ENCODE data around the gene LRRC59. TPM values are rescaled to one million over a fixed set of nuclear protein-coding genes. Genes with fewer than 3 reads are reported as not detected.

The LRRC59 gene
- total and polyA plus RNA-seq, 2 of the 8 experiments (the other 6 are each of a cell fraction or from before 2014, with no cell fraction given) = 48.3 to 117 TPM

GRCh38 chr17:50359998-50360461 is 37.3 kb downstream of the LRRC59 start:
- no peaks in the 10 kb centered on the region for H3K9me3 ChIP-seq (ENCODE audit: insufficient read depth in 2 of 2, low read depth in 1 of 2, low read length in 1 of 2)
- no peak overlapping the region for H2AK5ac ChIP-seq (ENCODE audit: low read depth, low read length)
- POLR2A ChIA-PET (ENCODE audit: partially characterized antibody) = interaction anchor here (0.9 to 20.2 kb wide), 5 partner anchors 10 to 160 kb away, joined by 3 to 313 read pairs (median 10); partner anchors contain the start of genes EME1, LRRC59, MRPL27 and XYLT2
- no peak overlapping the region; a peak in 1 of 7 replicates for H3K9ac ChIP-seq (replicated peaks in 1 of 4; ENCODE audit: extremely low read depth in 1 of 4, low read depth in 3 of 4, low read length in 3 of 4)
- peak overlapping the region; percentile 53; the same call in 1 of the 2 replicates for H4K8ac ChIP-seq (ENCODE audit: extremely low read depth, insufficient read depth, low read length)
- H4K91ac ChIP-seq (replicated peaks; ENCODE audit: insufficient read length, low read length) = no peak overlapping the region
- H3K56ac ChIP-seq (replicated peaks; ENCODE audit: insufficient read length, low read depth, low read length) = no peak overlapping the region
- no peak overlapping the region for H3K4ac ChIP-seq (replicated peaks; ENCODE audit: insufficient read length, low read depth, low read length)
- H3K27me3 ChIP-seq (replicated peaks in 1 of 4; ENCODE audit: control insufficient read depth in 3 of 4, extremely low read depth in 1 of 4, insufficient read depth in 3 of 4, low read length in 3 of 4) = no peaks in the 10 kb centered on the region
- no peak overlapping the region for H3K27ac ChIP-seq (ENCODE audit: low read depth, low read length)
- no peak overlapping the region for H2BK5ac ChIP-seq (ENCODE audit: low read depth, low read length)
- H3K36me3 ChIP-seq (ENCODE audit: control insufficient read depth in 2 of 4, insufficient read depth in 4 of 4, low read length in 3 of 4) = peaks cover 12 to 40% (median 25%) of the 10 kb centered on the region in 4 experiments
- H3K4me3 ChIP-seq (ENCODE audit: extremely low read depth in 1 of 4, insufficient read depth in 2 of 4, low read depth in 3 of 4, low read length in 4 of 4) = no peak overlapping the region
- H4K5ac ChIP-seq (ENCODE audit: insufficient read length, low read depth, low read length) = no peak overlapping the region
- H3K14ac ChIP-seq (ENCODE audit: insufficient read length) = no peak overlapping the region
- no peak overlapping the region for H2AFZ ChIP-seq (ENCODE audit: low read length)
- DNase-seq (ENCODE audit: low read depth in 1 of 2, low spot score in 2 of 2) = no peak
- no peak overlapping the region for H2BK15ac ChIP-seq (ENCODE audit: low read length)
- WGBS, 2 experiments (ENCODE audit: extremely low coverage in 1 of 2, insufficient coverage in 1 of 2, insufficient read length in 1 of 2, insufficient replicate concordance in 2 of 2, low coverage in 1 of 2, low lambda C conversion rate in 2 of 2, missing lambda C conversion rate in 1 of 2) = 86% methylated on average over 13 of the region's 14 CpGs; no CpG with 5 or more reads in 1 of the 2 experiments
- no peak overlapping the region for H3K23ac ChIP-seq (ENCODE audit: insufficient read length)
- peaks cover 6 to 22% of the 10 kb centered on the region in 2 experiments for H4K20me1 ChIP-seq (replicated peaks in 1 of 2; ENCODE audit: control insufficient read depth in 1 of 2, insufficient read depth in 2 of 2, low read length in 2 of 2)
- no peaks in the 10 kb centered on the region for H3K79me1 ChIP-seq (ENCODE audit: low read depth, low read length)
- no peak for FAIRE-seq
- H3K23me2 ChIP-seq (ENCODE audit: low read depth, low read length) = no peaks in the 10 kb centered on the region
- no peak overlapping the region for H3K4me2 ChIP-seq (ENCODE audit: insufficient read depth in 1 of 2, low read depth in 2 of 2, low read length in 2 of 2)
- CTCF ChIA-PET (ENCODE audit: partially characterized antibody) = interaction anchor here (0.6 to 3.2 kb wide), 9 partner anchors 13 to 158 kb away, joined by 3 to 13 read pairs (median 5); partner anchors contain the start of genes COL1A1, EME1, LRRC59 and MRPL27
- no peaks in the 10 kb centered on the region for H3K79me2 ChIP-seq (ENCODE audit: control insufficient read depth in 1 of 2, insufficient read depth in 2 of 2, low read length in 2 of 2)
- no peak overlapping the region for H2BK12ac ChIP-seq (ENCODE audit: low read depth, low read length)
- no peak for TF ChIP-seq TCF12 (IDR thresholded peaks at IDR 0.05; ENCODE audit: low read depth, low read length)
- TF ChIP-seq POLR2AphosphoS5 (IDR thresholded peaks at IDR 0.05; ENCODE audit: low read depth, low read length) = no peak
- TF ChIP-seq POLR2A (IDR thresholded peaks at IDR 0.05; ENCODE audit: control extremely low read depth in 1 of 2, low read depth in 2 of 2, low read length in 2 of 2) = no peak
- no peak for TF ChIP-seq KDM4A (IDR thresholded peaks at IDR 0.05; ENCODE audit: low read depth, low read length, severe bottlenecking)
- no peak for TF ChIP-seq CBX8 (IDR thresholded peaks at IDR 0.05; ENCODE audit: borderline replicate concordance, low read depth, low read length)
- no peak for TF ChIP-seq CHD2 (IDR thresholded peaks at IDR 0.05; ENCODE audit: low read length)
- no peak for TF ChIP-seq SUZ12 (IDR thresholded peaks at IDR 0.05; ENCODE audit: low read length)
- TF ChIP-seq BCL11A (IDR thresholded peaks at IDR 0.05; ENCODE audit: low read depth in 2 of 2, low read length in 2 of 2) = no peak
- no peak for TF ChIP-seq SIN3A (conservative IDR thresholded peaks at IDR 0.05 in 1 of 2, IDR thresholded peaks at IDR 0.05 in 1 of 2; ENCODE audit: low read depth in 1 of 2, low read length in 2 of 2)
- TF ChIP-seq TBP (IDR thresholded peaks at IDR 0.05; ENCODE audit: low read depth, low read length) = no peak
- TF ChIP-seq SP1 (IDR thresholded peaks at IDR 0.05; ENCODE audit: low read depth, low read length) = no peak
- no peak for TF ChIP-seq CBX5 (IDR thresholded peaks at IDR 0.05; ENCODE audit: low read depth, low read length)
- TF ChIP-seq CREB1 (IDR thresholded peaks at IDR 0.05) = no peak
- no peak for TF ChIP-seq TEAD4 (IDR thresholded peaks at IDR 0.05; ENCODE audit: low read depth, low read length)
- no peak overlapping the region for H2BK20ac ChIP-seq (ENCODE audit: low read length)
- peaks cover 0 to 26% (median 11%) of the 10 kb centered on the region in 4 experiments; a peak in 6 of 7 replicates for H3K4me1 ChIP-seq (replicated peaks in 1 of 4; ENCODE audit: control insufficient read depth in 3 of 4, insufficient read depth in 4 of 4, low read length in 3 of 4)
- H2BK120ac ChIP-seq (replicated peaks; ENCODE audit: low read depth, low read length) = no peak overlapping the region
- no peak overlapping the region for H3K18ac ChIP-seq (ENCODE audit: extremely low read depth, low read length)
